IMR-90 (cell line): ENCODE data around the gene SASS6. TPM values are rescaled to one million over a fixed set of nuclear protein-coding genes. Genes with fewer than 3 reads are reported as not detected.
A peak's percentile ranks its signal among the peaks of the same experiment; 100 is the strongest.

Experiments used
- ATAC-seq: fragments of 200-7000 bp; cut with Tn5 transposase; 2 replicates; pipeline ENCODE4 v1.9.1; 2020; ENCODE audit warnings: low read depth, mild to moderate bottlenecking, moderate library complexity
- BruUV-seq: library from RNA; stranded (reverse); fragments of 400-500 nt; replicated peaks from 2 replicates; lab custom pipeline; 2021; lab: Mats Ljungman, UMichigan
- CTCF ChIA-PET: fragments of 300-600 bp; formaldehyde crosslinking; extraction: SDS; loops from one replicate; lab custom pipeline; 2021; ENCODE audit warnings: antibody characterized with exemption; lab: Yijun Ruan, JAX
- POLR2A ChIA-PET: fragments of 300-600 bp; sonication (Branson Sonifier 250); formaldehyde crosslinking; loops from one replicate; lab custom pipeline; 2022; ENCODE audit warnings: antibody characterized with exemption; ENCODE audit not compliant: unreplicated experiment; lab: Charles Lee
- DNase-seq: peaks from one replicate; pipeline ENCODE4 v3.0.0; 2013
- H2AFZ ChIP-seq: replicated peaks from 2 replicates; pipeline ENCODE3; 2013; ENCODE audit warnings: low read length, mild to moderate bottlenecking; ENCODE audit not compliant: poor library complexity
- H2AK5ac ChIP-seq: 2 replicates; pipeline ENCODE4 v1.6.1; 2013; ENCODE audit warnings: low read depth, low read length, inconsistent platforms
- H2AK9ac ChIP-seq: replicated peaks from 2 replicates; pipeline ENCODE3; 2013; ENCODE audit warnings: mild to moderate bottlenecking, low read depth, low read length, moderate library complexity; ENCODE audit not compliant: poor library complexity
- H2BK120ac ChIP-seq: 2 replicates; pipeline ENCODE4 v1.6.1; 2013; ENCODE audit warnings: low read depth, low read length, inconsistent platforms
- H2BK15ac ChIP-seq: 3 replicates; pipeline ENCODE4 v1.6.1; 2013; ENCODE audit warnings: low read depth, low read length, inconsistent platforms
- H2BK20ac ChIP-seq: 2 replicates; pipeline ENCODE4 v1.6.1; 2013; ENCODE audit warnings: low read depth, mild to moderate bottlenecking, inconsistent platforms, low read length, moderate library complexity
- H2BK5ac ChIP-seq: 2 replicates; pipeline ENCODE4 v1.6.1; 2013; ENCODE audit warnings: mild to moderate bottlenecking, low read depth, low read length, inconsistent platforms; ENCODE audit not compliant: poor library complexity, severe bottlenecking
- H3K14ac ChIP-seq: replicated peaks from 2 replicates; pipeline ENCODE4 v1.6.1; 2013; ENCODE audit warnings: low read depth, low read length, inconsistent platforms
- H3K18ac ChIP-seq: 2 replicates; pipeline ENCODE4 v1.6.1; 2013; ENCODE audit warnings: low read depth, low read length, control low read depth
- H3K23ac ChIP-seq: 2 replicates; pipeline ENCODE4 v1.6.1; 2013; ENCODE audit warnings: low read depth, low read length, inconsistent platforms
- H3K27ac ChIP-seq: 2 replicates; pipeline ENCODE4 v1.5.1; 2013; ENCODE audit warnings: mild to moderate bottlenecking, control low read depth, low read length; ENCODE audit not compliant: insufficient read depth
- H3K27me3 ChIP-seq: 2 replicates; pipeline ENCODE4 v1.6.1; 2013; ENCODE audit warnings: low read length; ENCODE audit not compliant: control insufficient read depth, insufficient read depth
- H3K36me3 ChIP-seq: 2 replicates; pipeline ENCODE4 v1.6.1; 2013; ENCODE audit warnings: low read length, mixed read lengths; ENCODE audit not compliant: control insufficient read depth, insufficient read depth
- H3K4ac ChIP-seq: 2 replicates; pipeline ENCODE4 v1.6.1; 2013; ENCODE audit warnings: low read depth, low read length, inconsistent platforms
- H3K4me1 ChIP-seq: 2 replicates; pipeline ENCODE4 v1.6.1; 2013; ENCODE audit warnings: low read length, mixed read lengths; ENCODE audit not compliant: control insufficient read depth, insufficient read depth
- H3K4me2 ChIP-seq: 2 replicates; pipeline ENCODE4 v1.6.1; 2013; ENCODE audit warnings: low read depth, mild to moderate bottlenecking, control low read depth, low read length, moderate library complexity
- H3K4me3 ChIP-seq: 2 replicates; pipeline ENCODE4 v1.5.1; 2013; ENCODE audit warnings: low read depth, mild to moderate bottlenecking, control low read depth, low read length, moderate library complexity; ENCODE audit not compliant: insufficient read depth
- H3K56ac ChIP-seq: 2 replicates; pipeline ENCODE4 v1.6.1; 2013; ENCODE audit warnings: low read length, inconsistent platforms; ENCODE audit not compliant: insufficient read depth; ENCODE audit errors: extremely low read depth
- H3K79me1 ChIP-seq, 2 experiments: 2 replicates each; pipeline ENCODE4 v1.6.1; 2013; ENCODE audit warnings: low read length in 2 of 2, inconsistent platforms in 1 of 2, low read depth in 1 of 2
- H3K9ac ChIP-seq: 2 replicates; pipeline ENCODE4 v1.6.1; 2013; ENCODE audit warnings: low read depth, low read length, control low read depth
- H3K9me1 ChIP-seq: 2 replicates; pipeline ENCODE4 v1.6.1; 2013; ENCODE audit warnings: low read length, inconsistent platforms; ENCODE audit not compliant: insufficient read depth
- H3K9me3 ChIP-seq: 2 replicates; pipeline ENCODE4 v1.6.1; 2013; ENCODE audit warnings: low read length; ENCODE audit not compliant: control insufficient read depth, insufficient read depth
- H4K20me1 ChIP-seq: 2 replicates; pipeline ENCODE4 v1.6.1; 2013; ENCODE audit warnings: low read length, inconsistent platforms; ENCODE audit not compliant: insufficient read depth
- H4K5ac ChIP-seq: 2 replicates; pipeline ENCODE4 v1.6.1; 2013; ENCODE audit warnings: mild to moderate bottlenecking, low read depth, low read length, control low read depth
- H4K8ac ChIP-seq, 2 experiments: 2 replicates each; pipeline ENCODE4 v1.6.1; 2013; ENCODE audit warnings: low read depth in 2 of 2, low read length in 2 of 2, control low read depth in 1 of 2, inconsistent platforms in 1 of 2
- H4K91ac ChIP-seq: 2 replicates; pipeline ENCODE4 v1.6.1; 2013; ENCODE audit warnings: low read depth, low read length, inconsistent platforms; ENCODE audit not compliant: insufficient read depth
- BHLHE40 ChIP-seq: fragments of 150-350 bp; IDR thresholded peaks from 2 replicates; pipeline ENCODE4 v1.6.1; 2016; ENCODE audit warnings: mild to moderate bottlenecking, low read depth, low read length
- CEBPB ChIP-seq: IDR thresholded peaks from 2 replicates; pipeline ENCODE4 v1.6.1; 2012; ENCODE audit warnings: low read depth, low read length, improper control_type of control experiment
- ELK1 ChIP-seq: fragments of 150-350 bp; IDR thresholded peaks from 2 replicates; pipeline ENCODE4 v1.6.1; 2016; ENCODE audit warnings: low read depth, mild to moderate bottlenecking, low read length, moderate library complexity, borderline replicate concordance
- MAFK ChIP-seq: IDR thresholded peaks from 2 replicates; pipeline ENCODE4 v1.6.1; 2012; ENCODE audit warnings: low read depth, low read length, improper control_type of control experiment
- MAZ ChIP-seq: IDR thresholded peaks from 2 replicates; pipeline ENCODE4 v1.6.1; 2012; ENCODE audit warnings: low read depth, mild to moderate bottlenecking, low read length, improper control_type of control experiment, moderate library complexity, borderline replicate concordance
- MXI1 ChIP-seq: IDR thresholded peaks from 2 replicates; pipeline ENCODE4 v1.6.1; 2012; ENCODE audit warnings: low read depth, mild to moderate bottlenecking, low read length, moderate library complexity, borderline replicate concordance
- POLR2A ChIP-seq: IDR thresholded peaks from 2 replicates; pipeline ENCODE4 v1.6.1; 2012; ENCODE audit warnings: mild to moderate bottlenecking, low read depth, low read length
- WGBS, 2 experiments: methylation state at CpG; one replicate each; pipeline versions ENCODE4 v1.1.5 to v1.1.7; 2013; ENCODE audit warnings: missing lambda C conversion rate in 2 of 2; ENCODE audit not compliant: insufficient read length in 1 of 2; ENCODE audit errors: extremely low coverage in 2 of 2; 5-methylcytosine and 5-hydroxymethylcytosine counted together
- dilution Hi-C: fragments of 300-500 bp; cut with HindIII; formaldehyde crosslinking; loops from one replicate; pipeline ENCODE4 v1.14.3; 2018; ENCODE audit warnings: low sequenced_read_pairs; ENCODE audit not compliant: unreplicated experiment
- in situ Hi-C: fragments of 300-500 bp; cut with MboI; formaldehyde crosslinking; loops from 3 replicates; pipeline ENCODE4 v1.14.3; 2019; ENCODE audit warnings: low sequenced_read_pairs, inconsistent platforms, mixed read lengths
- intact Hi-C: fragments of 100-400 bp; cut with micrococcal nuclease; formaldehyde crosslinking; loops from 2 replicates; pipeline ENCODE4 v1.10.0; 2022
- polyA plus RNA-seq, 3 experiments: library from polyadenylated mRNA; depleted of rRNA; stranded (reverse); fragments of >200 nt; gene quantifications; 2 replicates each; pipeline ENCODE4 v1.2.3, GENCODE V29; 2012; ENCODE audit warnings: low replicate concordance in 1 of 3
- total RNA-seq: library from RNA; depleted of rRNA; stranded (reverse); fragments of >200 nt; gene quantifications from 2 replicates; pipeline ENCODE4 v1.2.3, GENCODE V29; 2012

SASS6 gene
- total and polyA plus RNA-seq, 2 of the 4 experiments (the other 2 are of a cell fraction) = 1.1 to 2.7 TPM

DNA sequence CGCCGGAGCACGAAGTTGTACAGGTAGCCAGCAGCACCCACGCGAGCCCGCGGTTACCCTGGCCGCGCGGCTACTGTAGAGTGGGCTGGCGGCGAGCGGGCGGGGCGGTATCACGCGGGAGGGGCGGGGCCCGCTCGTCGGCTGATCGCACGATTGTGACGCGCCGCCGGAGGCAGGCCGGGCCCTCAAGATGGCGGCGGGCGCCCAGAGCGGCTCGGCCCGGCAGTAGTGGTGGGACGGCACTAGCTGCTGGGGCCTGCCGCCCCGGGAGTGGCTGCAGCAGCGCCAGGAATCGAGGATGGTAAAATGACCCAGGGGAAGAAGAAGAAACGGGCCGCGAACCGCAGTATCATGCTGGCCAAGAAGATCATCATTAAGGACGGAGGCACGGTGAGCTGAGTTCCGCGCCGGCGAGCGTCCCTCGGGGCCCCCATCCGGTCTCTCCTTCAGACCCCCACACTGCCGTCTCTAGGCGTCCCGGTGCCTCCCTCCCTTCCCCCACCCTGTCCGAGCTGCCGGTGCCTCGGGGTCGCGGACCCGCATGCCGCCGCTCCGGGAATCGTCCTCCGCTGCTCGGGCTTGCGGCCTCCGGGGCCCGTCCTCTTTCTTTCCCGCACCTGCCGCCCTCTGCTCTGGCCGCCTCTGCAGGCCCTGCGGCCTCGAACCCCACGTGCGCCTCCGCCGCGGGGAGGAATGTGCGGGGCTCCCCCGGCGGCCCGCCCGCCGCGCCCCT lies 94.6 kb downstream of the SASS6 start:
- Histone ChIP-seq H2AK5ac (peak overlapping the region; percentile 93), H3K14ac (peak overlapping the region; percentile 99), H4K8ac (peak overlapping the region; percentile 87 to 94), H3K9me1 (peaks cover 2% of the 10 kb centered on the region; the same call in 1 of the 2 replicates), H3K36me3 (no peaks in the 10 kb centered on the region), H2BK5ac (peak overlapping the region; percentile 90), H2BK120ac (peak overlapping the region; percentile 84; the same call in 1 of the 2 replicates), H2AFZ (peak overlapping the region; percentile 98), H3K27ac (peak overlapping the region; percentile 99), H3K4ac (peak overlapping the region; percentile 98), H3K4me3 (peak overlapping the region; percentile 99), H3K79me1 (peaks cover 3 to 32% of the 10 kb centered on the region in 2 experiments; a peak in 2 of 4 replicates), H4K20me1 (peaks cover 30% of the 10 kb centered on the region), H3K4me1 (no peaks in the 10 kb centered on the region), H3K27me3 (no peaks in the 10 kb centered on the region), H4K5ac (peak overlapping the region; percentile 85), H3K9ac (peak overlapping the region; percentile 96), H3K4me2 (peak overlapping the region; percentile 98), H3K9me3 (no peaks in the 10 kb centered on the region), H3K23ac (peak overlapping the region; percentile 97), H2AK9ac (peak overlapping the region; percentile 93), H2BK20ac (no peak overlapping the region), H4K91ac (peak overlapping the region; percentile 94), H3K56ac (peak overlapping the region; percentile 97), H3K18ac (peak overlapping the region; percentile 84), H2BK15ac (no peak overlapping the region; the same call in 2 of the 3 replicates)
- BruUV-seq = no TSS peak
- ChIA-PET POLR2A (interaction anchor here (0.6 kb wide), 1 partner anchor 57 kb away, joined by 4 read pairs; no protein-coding TSS in a partner anchor), CTCF (interaction anchor here (1.0 kb wide), 1 partner anchor 421 kb away, joined by 3 read pairs; no protein-coding TSS in a partner anchor)
- dilution Hi-C loops = no loop called here
- intact Hi-C loops = loop anchor here (1.0 to 2.0 kb wide), 3 partner anchors 95 to 421 kb away; partner anchors contain the start of gene TRMT13
- DNase-seq (peak; percentile 83), ATAC-seq (peak; percentile 95)
- TF ChIP-seq POLR2A = peak; percentile 95
- peak; percentile 70; the same call in 1 of the 2 replicates for TF ChIP-seq MAZ
- TF ChIP-seq BHLHE40 = peak; percentile 38; the same call in 1 of the 2 replicates
- no peak for TF ChIP-seq MAFK
- peak; percentile 51; the same call in 1 of the 2 replicates for TF ChIP-seq MXI1
- no peak for TF ChIP-seq ELK1
- TF ChIP-seq CEBPB = no peak
- in situ Hi-C loops = no loop called here
- WGBS, 2 experiments = 0% methylated on average over 26 of the region's 87 CpGs; no CpG with 5 or more reads in 1 of the 2 experiments
